D721Med (cell line): ENCODE measurements around the gene STAP2.

ENCODE experiments used
- DNase-seq: peaks from one replicate; pipeline ENCODE4 v3.0.0; 2011; ENCODE audit warnings: low spot score; ENCODE audit not compliant: insufficient read length
- FAIRE-seq: peaks from 2 replicates; lab custom pipeline; 2011; peaks lifted over from hg19 to GRCh38; lab: Jason Lieb, UNC
- TF ChIP-seq, protein P1 (sequence below): IDR thresholded peaks from 2 replicates; pipeline ENCODE4 v1.5.1; 2012; ENCODE audit warnings: mild to moderate bottlenecking, control low read depth; ENCODE audit not compliant: insufficient read depth; ENCODE audit errors: missing control alignments

STAP2 gene

DNA sequence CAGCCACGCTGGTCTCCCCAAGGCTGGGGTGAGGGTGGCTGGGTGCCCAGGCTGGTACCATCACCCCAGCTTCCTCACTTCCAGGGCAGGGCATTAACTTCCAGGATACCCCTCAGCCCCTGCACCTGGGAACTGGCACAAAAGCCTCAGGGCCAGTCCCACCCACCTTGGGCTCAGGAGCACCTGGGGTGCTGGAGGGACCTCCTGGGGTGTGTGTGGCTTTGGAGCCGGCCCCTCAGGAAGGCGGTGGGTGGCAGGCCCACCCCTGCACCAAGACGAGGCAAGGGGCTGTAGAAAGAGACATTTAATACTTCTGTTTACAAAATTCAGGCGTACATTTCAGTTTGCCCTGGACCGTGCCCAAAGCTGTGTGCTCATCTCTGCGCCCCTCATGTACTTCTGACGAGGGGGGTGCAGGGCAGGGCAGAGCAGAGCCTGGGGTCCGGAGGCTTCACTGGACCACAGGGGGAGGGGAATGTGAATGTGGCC, 21.5 kb upstream of the STAP2 start:
- DNase-seq: no peak

DNA sequence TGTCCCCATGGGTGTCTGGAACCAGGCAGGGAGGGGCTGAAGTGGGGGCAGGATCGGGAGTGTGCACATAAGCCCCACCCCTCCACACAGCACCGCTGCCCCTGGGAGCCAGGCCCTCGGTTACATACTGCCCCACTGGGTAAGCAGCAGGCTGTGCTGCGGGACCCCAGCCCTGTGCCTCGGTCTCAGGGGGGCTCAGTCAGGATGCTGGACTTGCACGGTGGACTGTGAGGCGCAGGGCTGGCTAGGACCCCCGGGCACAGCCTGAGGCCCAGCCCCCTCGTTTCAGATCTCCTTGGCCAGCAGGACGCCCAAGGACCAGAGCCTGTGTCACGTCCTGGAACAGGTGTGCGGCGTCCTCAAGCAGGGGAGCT, 21.0 kb upstream of the STAP2 start:
- no peak for FAIRE-seq

More for the DNA sequence above, 21.5 kb upstream of the STAP2 start:
- no peak for FAIRE-seq
- TF ChIP-seq, protein P1, sequence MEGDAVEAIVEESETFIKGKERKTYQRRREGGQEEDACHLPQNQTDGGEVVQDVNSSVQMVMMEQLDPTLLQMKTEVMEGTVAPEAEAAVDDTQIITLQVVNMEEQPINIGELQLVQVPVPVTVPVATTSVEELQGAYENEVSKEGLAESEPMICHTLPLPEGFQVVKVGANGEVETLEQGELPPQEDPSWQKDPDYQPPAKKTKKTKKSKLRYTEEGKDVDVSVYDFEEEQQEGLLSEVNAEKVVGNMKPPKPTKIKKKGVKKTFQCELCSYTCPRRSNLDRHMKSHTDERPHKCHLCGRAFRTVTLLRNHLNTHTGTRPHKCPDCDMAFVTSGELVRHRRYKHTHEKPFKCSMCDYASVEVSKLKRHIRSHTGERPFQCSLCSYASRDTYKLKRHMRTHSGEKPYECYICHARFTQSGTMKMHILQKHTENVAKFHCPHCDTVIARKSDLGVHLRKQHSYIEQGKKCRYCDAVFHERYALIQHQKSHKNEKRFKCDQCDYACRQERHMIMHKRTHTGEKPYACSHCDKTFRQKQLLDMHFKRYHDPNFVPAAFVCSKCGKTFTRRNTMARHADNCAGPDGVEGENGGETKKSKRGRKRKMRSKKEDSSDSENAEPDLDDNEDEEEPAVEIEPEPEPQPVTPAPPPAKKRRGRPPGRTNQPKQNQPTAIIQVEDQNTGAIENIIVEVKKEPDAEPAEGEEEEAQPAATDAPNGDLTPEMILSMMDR: no peak

DNA sequence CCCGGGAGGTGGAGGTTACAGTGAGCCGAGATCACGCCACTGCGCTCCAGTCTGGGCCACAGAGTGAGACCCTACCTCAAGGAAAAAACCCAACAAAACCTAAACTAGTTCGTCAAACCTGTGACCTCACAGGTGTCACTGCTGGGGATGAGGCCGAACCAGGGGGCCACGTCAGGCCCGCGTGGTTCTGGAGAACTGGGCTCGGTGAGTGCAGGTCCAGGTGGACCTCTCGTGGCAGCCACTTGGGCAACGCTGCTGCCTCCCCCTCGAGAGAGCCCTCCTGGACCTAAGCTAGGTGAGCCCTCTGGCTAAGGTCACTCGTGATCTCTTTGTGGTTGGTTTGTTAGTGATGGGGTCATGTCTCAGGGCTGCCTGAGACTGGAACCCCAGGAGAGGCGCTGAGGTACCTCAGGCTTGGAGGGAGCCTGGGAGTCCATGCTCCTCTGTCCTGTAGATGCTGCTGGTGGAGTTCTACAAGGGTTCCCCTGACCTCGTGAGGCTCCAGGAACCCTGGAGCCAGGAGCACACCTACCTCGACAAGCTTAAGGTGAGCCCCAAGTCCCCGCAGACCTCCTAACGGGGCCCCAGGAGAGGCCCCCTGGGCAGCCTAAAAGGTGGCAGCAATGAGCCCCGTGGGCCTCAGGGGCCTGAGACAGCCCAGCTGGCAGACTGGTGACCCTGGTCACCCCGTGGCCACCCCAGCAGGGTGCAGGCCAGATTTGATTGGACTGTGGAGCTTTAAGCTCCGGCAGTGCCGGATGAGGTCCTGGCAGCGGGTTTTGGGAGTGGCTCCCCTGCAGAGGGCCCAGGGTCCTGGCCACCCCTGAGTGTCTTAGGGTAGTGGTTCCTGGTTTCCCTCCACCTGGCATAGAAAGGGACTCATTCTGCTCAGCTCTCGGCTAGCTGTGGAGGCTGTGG, 20.3 kb upstream of the STAP2 start:
- FAIRE-seq (no peak), DNase-seq (no peak)
- TF ChIP-seq, protein P1: no peak

More for the DNA sequence above, 21.0 kb upstream of the STAP2 start:
- DNase-seq: no peak
- TF ChIP-seq, protein P1: no peak

DNA sequence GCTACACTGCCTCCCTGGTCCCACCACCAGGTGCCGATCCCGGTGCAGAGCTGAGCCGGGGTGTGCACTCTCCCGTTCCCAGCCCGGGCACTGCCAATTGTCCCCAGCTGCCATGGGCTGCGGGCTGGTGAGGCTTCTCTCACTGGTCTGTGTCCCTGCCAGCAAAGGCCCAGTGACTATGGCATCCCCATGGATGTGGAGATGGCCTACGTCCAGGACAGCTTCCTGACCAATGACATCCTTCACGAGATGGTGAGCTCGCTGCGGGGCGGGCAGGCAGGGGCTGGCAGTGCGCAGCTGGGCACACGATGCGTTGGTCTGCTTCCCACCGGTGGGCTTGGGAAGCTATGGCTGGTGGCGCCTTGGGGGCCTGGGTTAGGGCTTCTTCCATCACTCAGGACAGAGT, 19.3 kb upstream of the STAP2 start:
- no peak for DNase-seq

DNA sequence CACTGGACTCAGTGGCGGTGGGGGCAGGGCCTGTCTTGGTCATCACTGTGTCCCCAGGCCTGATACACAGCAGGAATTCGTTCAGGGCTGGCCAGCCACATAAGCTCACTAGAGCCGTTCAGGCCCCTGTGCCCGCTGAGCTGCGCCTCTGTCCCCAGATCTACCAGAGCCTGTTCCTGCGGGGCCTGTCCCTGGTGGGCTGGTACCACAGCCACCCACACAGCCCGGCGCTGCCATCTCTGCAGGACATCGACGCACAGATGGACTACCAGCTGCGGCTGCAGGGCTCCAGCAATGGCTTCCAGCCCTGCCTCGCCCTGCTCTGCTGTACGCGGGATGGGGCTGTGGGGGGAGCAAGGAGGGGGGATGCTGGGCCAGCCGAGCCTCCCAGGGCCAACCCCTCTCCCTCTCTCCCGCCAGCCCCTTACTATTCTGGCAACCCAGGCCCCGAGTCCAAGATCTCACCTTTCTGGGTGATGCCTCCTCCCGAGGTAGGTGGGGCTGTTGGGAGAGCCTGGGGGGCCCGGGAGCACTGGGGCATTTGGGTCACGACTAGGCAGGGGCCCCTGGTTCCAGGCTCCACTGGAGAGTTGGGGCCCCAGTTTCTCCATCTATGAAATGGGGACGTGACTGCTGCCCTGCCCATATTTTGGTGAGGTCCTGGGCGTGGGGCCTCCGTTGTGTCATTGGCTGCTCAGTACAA, 18.6 kb upstream of the STAP2 start:
- DNase-seq (no peak), FAIRE-seq (no peak)
- TF ChIP-seq, protein P1: no peak

More for the DNA sequence above, 19.3 kb upstream of the STAP2 start:
- no peak for FAIRE-seq
- TF ChIP-seq, protein P1: no peak

DNA sequence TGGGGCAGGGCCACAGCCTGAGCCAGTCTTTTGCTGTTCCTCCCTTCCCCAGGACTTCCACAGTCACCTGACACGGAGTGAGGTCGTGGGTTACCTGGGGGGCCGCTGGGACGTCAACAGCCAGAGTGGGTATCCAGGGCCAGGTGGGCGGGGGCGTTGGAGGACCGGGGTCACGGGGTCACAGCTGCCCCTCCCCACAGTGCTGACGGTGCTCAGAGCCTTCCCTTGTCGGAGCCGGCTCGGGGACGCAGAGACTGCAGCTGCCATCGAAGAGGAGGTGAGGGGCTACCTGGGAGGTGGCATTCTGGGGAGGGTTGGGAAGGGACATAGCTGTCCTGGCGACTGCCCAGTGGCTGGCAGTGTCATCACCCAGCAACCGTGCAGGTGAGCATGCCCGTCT, 16.3 kb upstream of the STAP2 start:
- FAIRE-seq (no peak), DNase-seq (no peak)
- TF ChIP-seq, protein P1: no peak
